Keratinocyte (primary cell): ENCODE data around the gene IL1B.

Experiments used
- CTCF ChIP-seq, 3 experiments: IDR thresholded peaks in 1 of 3; conservative IDR thresholded peaks in 1 of 3; optimal IDR thresholded peaks in 1 of 3; 2 replicates in 2 of 3; 3 replicates in 1 of 3; pipeline versions ENCODE3 to v1.5.1; 2011; ENCODE audit warnings: low read length in 3 of 3, mild to moderate bottlenecking in 3 of 3, moderate library complexity in 2 of 3, control low read depth in 1 of 3, inconsistent platforms in 1 of 3; ENCODE audit not compliant: insufficient read depth in 2 of 3; ENCODE audit errors: extremely low read depth in 1 of 3
- EZH2 ChIP-seq: IDR thresholded peaks from one replicate; pipeline ENCODE4 v1.6.1; 2012; ENCODE audit warnings: inconsistent platforms, mild to moderate bottlenecking, low read length, moderate library complexity

- TF ChIP-seq CTCF (optimal IDR thresholded peaks at IDR 0.05 in 1 of 3, IDR thresholded peaks at IDR 0.05 in 1 of 3, conservative IDR thresholded peaks at IDR 0.05 in 1 of 3; ENCODE audit: extremely low read depth in 1 of 3, insufficient read depth in 2 of 3, low read length in 3 of 3), result no peak
- TF ChIP-seq EZH2, result no peak
Measured at GRCh38 chr2:112788653-112789052, 47.9 kb downstream of the IL1B start.
